WI38 (cell line): ENCODE results near the gene WDFY4.

Experiments used
- H3K4me3 ChIP-seq: 2 replicates; pipeline ENCODE4 v1.5.1; 2011; ENCODE audit warnings: low read depth, mild to moderate bottlenecking, control low read depth, low read length
- TF ChIP-seq, protein P1 (sequence below): IDR thresholded peaks from 2 replicates; pipeline ENCODE4 v1.5.1; 2012; ENCODE audit warnings: low read depth, mild to moderate bottlenecking, control low read depth, low read length

WDFY4 gene

DNA sequence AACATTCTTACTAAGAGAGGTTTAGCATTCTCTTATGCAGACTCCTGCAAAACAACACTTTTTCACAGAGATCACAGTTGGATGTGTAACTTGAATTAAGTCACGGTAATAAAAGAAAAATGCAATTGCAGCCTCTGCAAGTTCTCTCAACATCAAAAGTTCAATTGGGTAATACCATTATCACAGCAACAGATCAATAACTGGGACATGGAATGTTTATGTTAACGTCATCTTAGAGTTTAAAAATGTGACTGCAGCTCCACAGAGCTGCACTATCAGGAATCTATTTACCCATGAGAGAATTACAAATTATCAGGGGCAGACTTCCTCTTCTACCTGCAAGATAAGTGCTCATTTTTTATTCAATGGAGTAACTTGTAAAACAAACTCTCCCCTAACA, 344.0 kb downstream of the WDFY4 start:
- TF ChIP-seq, protein P1, sequence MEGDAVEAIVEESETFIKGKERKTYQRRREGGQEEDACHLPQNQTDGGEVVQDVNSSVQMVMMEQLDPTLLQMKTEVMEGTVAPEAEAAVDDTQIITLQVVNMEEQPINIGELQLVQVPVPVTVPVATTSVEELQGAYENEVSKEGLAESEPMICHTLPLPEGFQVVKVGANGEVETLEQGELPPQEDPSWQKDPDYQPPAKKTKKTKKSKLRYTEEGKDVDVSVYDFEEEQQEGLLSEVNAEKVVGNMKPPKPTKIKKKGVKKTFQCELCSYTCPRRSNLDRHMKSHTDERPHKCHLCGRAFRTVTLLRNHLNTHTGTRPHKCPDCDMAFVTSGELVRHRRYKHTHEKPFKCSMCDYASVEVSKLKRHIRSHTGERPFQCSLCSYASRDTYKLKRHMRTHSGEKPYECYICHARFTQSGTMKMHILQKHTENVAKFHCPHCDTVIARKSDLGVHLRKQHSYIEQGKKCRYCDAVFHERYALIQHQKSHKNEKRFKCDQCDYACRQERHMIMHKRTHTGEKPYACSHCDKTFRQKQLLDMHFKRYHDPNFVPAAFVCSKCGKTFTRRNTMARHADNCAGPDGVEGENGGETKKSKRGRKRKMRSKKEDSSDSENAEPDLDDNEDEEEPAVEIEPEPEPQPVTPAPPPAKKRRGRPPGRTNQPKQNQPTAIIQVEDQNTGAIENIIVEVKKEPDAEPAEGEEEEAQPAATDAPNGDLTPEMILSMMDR, result no peak
- no peak overlapping the region for H3K4me3 ChIP-seq

DNA sequence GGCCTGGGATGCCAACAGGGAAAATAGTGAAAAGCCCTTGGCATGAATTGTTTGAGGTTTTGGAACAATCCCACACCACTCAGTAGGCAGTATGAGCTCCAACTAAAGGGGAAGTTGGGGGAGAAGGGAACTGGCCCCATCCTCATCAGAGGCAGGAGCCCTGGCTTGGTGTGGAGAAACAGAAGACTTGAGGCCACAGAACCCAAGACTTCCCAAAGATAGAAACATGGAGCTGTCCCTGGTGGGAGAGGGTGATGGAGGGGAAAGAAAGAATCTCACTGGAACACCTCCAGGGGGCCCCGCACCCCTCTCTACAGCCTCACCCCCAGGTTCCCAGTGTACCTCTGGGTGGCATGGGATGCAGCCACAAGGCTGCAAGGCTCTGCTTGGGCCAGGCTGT, 345.0 kb downstream of the WDFY4 start:
- TF ChIP-seq, protein P1, result no peak
- H3K4me3 ChIP-seq, result no peak overlapping the region
